ENCODE data around the gene CRAMP1. TPM values are rescaled to one million over a fixed set of nuclear protein-coding genes. Genes with fewer than 3 reads are reported as not detected.

The CRAMP1 gene
- total RNA-seq, 1 experiment from 2014 or later, result 28.8 TPM

DNA sequence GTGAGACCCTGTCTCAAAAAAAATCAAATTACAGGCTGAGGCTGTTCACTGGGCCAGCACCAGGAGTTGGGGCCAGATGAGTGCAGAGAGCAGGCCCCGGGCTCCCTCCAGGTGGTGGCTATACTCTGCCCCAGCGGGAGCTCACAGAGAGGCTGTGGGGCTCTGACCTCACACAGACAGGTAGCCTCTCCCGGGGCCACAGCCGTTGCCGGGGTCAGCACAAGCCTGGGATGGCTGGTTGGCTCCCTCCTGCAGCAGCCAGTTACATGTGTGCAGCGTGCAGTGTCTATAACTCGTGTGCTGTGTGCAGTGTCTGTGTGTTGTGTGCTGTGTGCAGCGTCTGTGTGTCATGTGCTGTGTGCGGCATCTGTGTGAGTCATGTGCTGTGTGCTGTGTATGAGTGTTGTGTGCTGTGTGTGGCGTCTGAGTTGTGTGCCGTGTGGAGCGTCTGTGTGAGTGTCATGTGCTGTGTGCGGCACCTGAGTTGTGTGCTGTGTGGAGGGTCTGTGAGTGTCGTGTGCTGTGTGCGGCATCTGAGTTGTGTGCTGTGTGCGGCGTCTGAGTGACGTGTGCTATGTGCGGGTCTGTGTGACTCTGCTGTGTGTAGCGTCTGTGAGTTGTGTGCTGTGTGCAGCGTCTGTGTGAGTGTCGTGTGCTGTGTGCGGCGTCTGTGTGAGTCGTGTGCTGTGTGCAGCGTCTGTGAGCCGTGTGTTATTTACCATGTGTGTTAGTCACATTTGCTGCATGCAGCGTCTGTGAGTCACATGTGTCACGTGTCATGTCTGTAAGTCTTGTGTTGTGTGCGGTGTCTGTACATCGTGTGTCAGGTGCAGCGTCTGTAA is 114.7 kb downstream of the CRAMP1 start:
- H3K27me3 ChIP-seq (ENCODE audit: control insufficient read depth, insufficient read depth, low read length), result no peaks in the 10 kb centered on the region
- no peak for TF ChIP-seq TCF7L2 (IDR thresholded peaks at IDR 0.05; ENCODE audit: low read depth, low read length)
- TF ChIP-seq, protein P1, sequence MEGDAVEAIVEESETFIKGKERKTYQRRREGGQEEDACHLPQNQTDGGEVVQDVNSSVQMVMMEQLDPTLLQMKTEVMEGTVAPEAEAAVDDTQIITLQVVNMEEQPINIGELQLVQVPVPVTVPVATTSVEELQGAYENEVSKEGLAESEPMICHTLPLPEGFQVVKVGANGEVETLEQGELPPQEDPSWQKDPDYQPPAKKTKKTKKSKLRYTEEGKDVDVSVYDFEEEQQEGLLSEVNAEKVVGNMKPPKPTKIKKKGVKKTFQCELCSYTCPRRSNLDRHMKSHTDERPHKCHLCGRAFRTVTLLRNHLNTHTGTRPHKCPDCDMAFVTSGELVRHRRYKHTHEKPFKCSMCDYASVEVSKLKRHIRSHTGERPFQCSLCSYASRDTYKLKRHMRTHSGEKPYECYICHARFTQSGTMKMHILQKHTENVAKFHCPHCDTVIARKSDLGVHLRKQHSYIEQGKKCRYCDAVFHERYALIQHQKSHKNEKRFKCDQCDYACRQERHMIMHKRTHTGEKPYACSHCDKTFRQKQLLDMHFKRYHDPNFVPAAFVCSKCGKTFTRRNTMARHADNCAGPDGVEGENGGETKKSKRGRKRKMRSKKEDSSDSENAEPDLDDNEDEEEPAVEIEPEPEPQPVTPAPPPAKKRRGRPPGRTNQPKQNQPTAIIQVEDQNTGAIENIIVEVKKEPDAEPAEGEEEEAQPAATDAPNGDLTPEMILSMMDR (IDR thresholded peaks at IDR 0.05), result no peak
- TF ChIP-seq POLR2AphosphoS5 (IDR thresholded peaks at IDR 0.05; ENCODE audit: low read depth, low read length), result no peak
- TF ChIP-seq, protein P2, sequence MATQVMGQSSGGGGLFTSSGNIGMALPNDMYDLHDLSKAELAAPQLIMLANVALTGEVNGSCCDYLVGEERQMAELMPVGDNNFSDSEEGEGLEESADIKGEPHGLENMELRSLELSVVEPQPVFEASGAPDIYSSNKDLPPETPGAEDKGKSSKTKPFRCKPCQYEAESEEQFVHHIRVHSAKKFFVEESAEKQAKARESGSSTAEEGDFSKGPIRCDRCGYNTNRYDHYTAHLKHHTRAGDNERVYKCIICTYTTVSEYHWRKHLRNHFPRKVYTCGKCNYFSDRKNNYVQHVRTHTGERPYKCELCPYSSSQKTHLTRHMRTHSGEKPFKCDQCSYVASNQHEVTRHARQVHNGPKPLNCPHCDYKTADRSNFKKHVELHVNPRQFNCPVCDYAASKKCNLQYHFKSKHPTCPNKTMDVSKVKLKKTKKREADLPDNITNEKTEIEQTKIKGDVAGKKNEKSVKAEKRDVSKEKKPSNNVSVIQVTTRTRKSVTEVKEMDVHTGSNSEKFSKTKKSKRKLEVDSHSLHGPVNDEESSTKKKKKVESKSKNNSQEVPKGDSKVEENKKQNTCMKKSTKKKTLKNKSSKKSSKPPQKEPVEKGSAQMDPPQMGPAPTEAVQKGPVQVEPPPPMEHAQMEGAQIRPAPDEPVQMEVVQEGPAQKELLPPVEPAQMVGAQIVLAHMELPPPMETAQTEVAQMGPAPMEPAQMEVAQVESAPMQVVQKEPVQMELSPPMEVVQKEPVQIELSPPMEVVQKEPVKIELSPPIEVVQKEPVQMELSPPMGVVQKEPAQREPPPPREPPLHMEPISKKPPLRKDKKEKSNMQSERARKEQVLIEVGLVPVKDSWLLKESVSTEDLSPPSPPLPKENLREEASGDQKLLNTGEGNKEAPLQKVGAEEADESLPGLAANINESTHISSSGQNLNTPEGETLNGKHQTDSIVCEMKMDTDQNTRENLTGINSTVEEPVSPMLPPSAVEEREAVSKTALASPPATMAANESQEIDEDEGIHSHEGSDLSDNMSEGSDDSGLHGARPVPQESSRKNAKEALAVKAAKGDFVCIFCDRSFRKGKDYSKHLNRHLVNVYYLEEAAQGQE (IDR thresholded peaks at IDR 0.05; ENCODE audit: insufficient read depth in 1 of 2, low read depth in 2 of 2, low read length in 1 of 2), result no peak
- H3K4me1 ChIP-seq (ENCODE audit: control insufficient read depth, insufficient read depth, low read length), result peaks cover 21% of the 10 kb centered on the region
- POLR2A ChIA-PET, result interaction anchor here (0.5 to 0.6 kb wide), 2 partner anchors 42 to 637 kb away, joined by 3 to 5 read pairs; no protein-coding TSS in a partner anchor
- DNase-seq (ENCODE audit: low read depth, low spot score) (no peak), ATAC-seq (no peak)
- in situ Hi-C loops (cut with HindIII; ENCODE audit: low pct_unique_long_range_greater_than_20kb, low sequenced_read_pairs) (no loop called here), intact Hi-C loops (cut with micrococcal nuclease; ENCODE audit: unreplicated experiment) (no loop called here)
- no peak overlapping the region for H3K27ac ChIP-seq (ENCODE audit: low read length)
- CTCF ChIA-PET, result no interaction called here
- no peak overlapping the region for H3K4me3 ChIP-seq (ENCODE audit: low read depth in 2 of 2, low read length in 2 of 2)
- H3K36me3 ChIP-seq (ENCODE audit: control insufficient read depth, insufficient read depth, low read length), result no peaks in the 10 kb centered on the region
- no peaks in the 10 kb centered on the region for H3K9me3 ChIP-seq (ENCODE audit: control insufficient read depth, insufficient read depth, low read depth, low read length)
- no TSS peak for BruUV-seq (replicated peaks)

Other genes starting within 250 kb of the CRAMP1 start
- 26.6 TPM for gene UNKL, start 197.7 kb upstream of the CRAMP1 start, total RNA-seq (2021; ENCODE audit: unreplicated experiment)
- 18.1 TPM for gene UQCC4, start 191.6 kb upstream of the CRAMP1 start, total RNA-seq (2021; ENCODE audit: unreplicated experiment)
- not detected for gene PERCC1, start 181.3 kb upstream of the CRAMP1 start, total RNA-seq (2021; ENCODE audit: unreplicated experiment)
- 2.0 TPM for gene CCDC154, start 167.8 kb upstream of the CRAMP1 start, total RNA-seq (2021; ENCODE audit: unreplicated experiment)
- gene CLCN7, start 137.3 kb upstream of the CRAMP1 start, total RNA-seq (2021; ENCODE audit: unreplicated experiment), result 179 TPM
- not detected for gene PTX4, start 123.4 kb upstream of the CRAMP1 start, total RNA-seq (2021; ENCODE audit: unreplicated experiment)
- gene TELO2, start 119.0 kb upstream of the CRAMP1 start, total RNA-seq (2021; ENCODE audit: unreplicated experiment), result 65.4 TPM
- 0.13 TPM for gene TMEM204, start 78.7 kb upstream of the CRAMP1 start, total RNA-seq (2021; ENCODE audit: unreplicated experiment)
- gene IFT140, start 288 bp upstream of the CRAMP1 start, total RNA-seq (2021; ENCODE audit: unreplicated experiment), result 25.5 TPM
- gene JPT2, start 65.9 kb downstream of the CRAMP1 start, total RNA-seq (2021; ENCODE audit: unreplicated experiment), result 200 TPM
- gene MAPK8IP3, start 93.8 kb downstream of the CRAMP1 start, total RNA-seq (2021; ENCODE audit: unreplicated experiment), result 108 TPM
- gene NME3, start 159.2 kb downstream of the CRAMP1 start, total RNA-seq (2021; ENCODE audit: unreplicated experiment), result 117 TPM
- gene EME2, start 160.4 kb downstream of the CRAMP1 start, total RNA-seq (2021; ENCODE audit: unreplicated experiment), result 53.4 TPM
- 187 TPM for gene MRPS34, start 160.8 kb downstream of the CRAMP1 start, total RNA-seq (2021; ENCODE audit: unreplicated experiment)
- gene SPSB3, start 170.2 kb downstream of the CRAMP1 start, total RNA-seq (2021; ENCODE audit: unreplicated experiment), result 23.0 TPM
- 85.8 TPM for gene NUBP2, start 170.6 kb downstream of the CRAMP1 start, total RNA-seq (2021; ENCODE audit: unreplicated experiment)
- gene IGFALS, start 181.3 kb downstream of the CRAMP1 start, total RNA-seq (2021; ENCODE audit: unreplicated experiment), result 0.10 TPM
- gene HAGH, start 214.5 kb downstream of the CRAMP1 start, total RNA-seq (2021; ENCODE audit: unreplicated experiment), result 58.9 TPM
- 34.6 TPM for gene FAHD1, start 214.8 kb downstream of the CRAMP1 start, total RNA-seq (2021; ENCODE audit: unreplicated experiment)